Islet precursor cell (in vitro differentiated cells): ENCODE data around the gene C11orf91.
"Not testable (repeated sequence)": the region's sequence is repeated elsewhere in the genome, so short reads cannot be mapped to it uniquely, and the experiment has no call there.

Experiments used
- DNase-seq: peaks from one replicate; pipeline ENCODE4 v3.0.0-alpha.2; 2018

C11orf91 gene

GRCh38 chr11:33695051-33695566, 5.5 kb downstream of the C11orf91 start:
- peak; percentile 46 for DNase-seq

- DNase-seq: peak; percentile 37
These were observed 6.1 kb downstream of the C11orf91 start for GRCh38 chr11:33694346-33695050.

GRCh38 chr11:33692541-33692940, 8.1 kb downstream of the C11orf91 start:
- DNase-seq: no peak

GRCh38 chr11:33692013-33692504, 8.6 kb downstream of the C11orf91 start:
- DNase-seq: peak; percentile 85

GRCh38 chr11:33691066-33691864, 9.4 kb downstream of the C11orf91 start:
- peak; percentile 92 for DNase-seq

GRCh38 chr11:33690290-33691065, 10.1 kb downstream of the C11orf91 start:
- DNase-seq: no peak

- DNase-seq: peak; percentile 45
These were observed 11.1 kb downstream of the C11orf91 start for GRCh38 chr11:33689501-33689900.

- peak; percentile 42 for DNase-seq
These were observed 11.5 kb downstream of the C11orf91 start for GRCh38 chr11:33689085-33689484.

GRCh38 chr11:33687733-33688479, 12.7 kb downstream of the C11orf91 start:
- DNase-seq: peak; percentile 78

GRCh38 chr11:33685082-33685481, 15.5 kb downstream of the C11orf91 start:
- DNase-seq: peak; percentile 43

GRCh38 chr11:33684003-33684706, 16.5 kb downstream of the C11orf91 start:
- no peak for DNase-seq

GRCh38 chr11:33682446-33682845, 18.2 kb downstream of the C11orf91 start:
- DNase-seq: peak; percentile 88

- DNase-seq: no peak
These were observed 18.6 kb downstream of the C11orf91 start for GRCh38 chr11:33682019-33682418.

- not testable (repeated sequence) for DNase-seq
These were observed 22.0 kb downstream of the C11orf91 start for GRCh38 chr11:33678616-33679015.

- DNase-seq: peak; percentile 84
These were observed 26.4 kb downstream of the C11orf91 start for GRCh38 chr11:33674035-33674814.

GRCh38 chr11:33672273-33672672, 28.4 kb downstream of the C11orf91 start:
- DNase-seq: no peak

GRCh38 chr11:33670250-33671011, 30.2 kb downstream of the C11orf91 start:
- peak; percentile 67 for DNase-seq

GRCh38 chr11:33669598-33670249, 30.9 kb downstream of the C11orf91 start:
- no peak for DNase-seq

- no peak for DNase-seq
These were observed 31.6 kb downstream of the C11orf91 start for GRCh38 chr11:33668951-33669596.
